GM19438 (cell line): ENCODE data around the gene ERP44.
"Not testable (repeated sequence)": the region's sequence is repeated elsewhere in the genome, so short reads cannot be mapped to it uniquely, and the experiment has no call there.

ENCODE experiments used
- ATAC-seq: cut with Tn5 transposase; IDR thresholded peaks from one replicate; pipeline ENCODE4 v1.9.1; 2021; ENCODE audit warnings: low read depth; ENCODE audit not compliant: unreplicated experiment

ERP44 gene

DNA sequence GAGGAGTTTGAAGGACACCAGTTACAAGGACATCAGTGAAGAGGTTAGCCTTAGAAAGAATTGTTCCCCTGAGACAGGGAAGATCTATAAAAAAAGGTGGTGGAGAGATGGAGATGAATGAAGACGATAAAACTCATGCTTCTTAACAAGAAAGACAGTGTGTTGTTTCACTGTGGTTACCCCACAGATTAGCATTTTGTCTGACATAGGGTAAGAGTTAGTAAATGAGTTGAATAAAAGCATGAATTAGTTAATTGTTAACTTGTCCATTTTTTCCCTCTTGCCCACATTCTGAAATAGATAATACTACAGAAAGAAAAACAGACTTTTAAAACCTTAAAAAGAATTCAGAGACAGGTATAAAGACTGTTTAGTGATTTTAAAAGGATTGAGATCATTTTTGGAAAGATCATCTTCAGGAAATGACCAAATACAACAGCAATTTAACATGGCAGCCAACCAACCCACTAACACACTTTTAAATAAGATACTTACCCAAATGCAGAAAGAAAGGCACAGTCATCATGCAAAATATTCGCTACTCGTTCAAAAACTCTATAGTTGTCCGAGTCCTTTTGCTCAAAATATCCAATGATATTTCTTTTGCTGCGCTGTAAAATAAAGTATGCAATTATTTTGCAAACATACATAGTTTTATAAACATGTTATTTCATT lies 78.5 kb downstream of the ERP44 start:
- ATAC-seq, result no peak

- ATAC-seq, result no peak
Measured at GRCh38 chr9:100019541-100019940, 79.3 kb downstream of the ERP44 start.

DNA sequence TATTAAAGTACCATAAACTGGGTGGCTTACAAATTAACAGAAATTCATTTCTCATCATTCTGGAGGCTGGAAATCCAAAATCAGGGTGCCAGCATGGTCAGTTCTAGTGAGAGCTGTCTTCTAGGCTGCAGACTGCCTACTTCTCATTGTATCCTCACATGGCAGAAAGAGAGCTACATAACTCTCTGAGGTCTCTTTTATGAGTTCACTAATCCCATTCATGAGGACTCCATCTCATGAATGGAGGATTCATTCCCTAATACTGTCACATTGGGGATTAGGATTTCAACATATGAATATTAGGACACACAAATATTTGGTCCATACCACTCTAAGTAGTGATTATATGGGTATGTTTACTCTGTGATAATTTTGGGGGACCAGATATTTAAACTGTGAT lies 84.0 kb downstream of the ERP44 start:
- ATAC-seq, result no peak

DNA sequence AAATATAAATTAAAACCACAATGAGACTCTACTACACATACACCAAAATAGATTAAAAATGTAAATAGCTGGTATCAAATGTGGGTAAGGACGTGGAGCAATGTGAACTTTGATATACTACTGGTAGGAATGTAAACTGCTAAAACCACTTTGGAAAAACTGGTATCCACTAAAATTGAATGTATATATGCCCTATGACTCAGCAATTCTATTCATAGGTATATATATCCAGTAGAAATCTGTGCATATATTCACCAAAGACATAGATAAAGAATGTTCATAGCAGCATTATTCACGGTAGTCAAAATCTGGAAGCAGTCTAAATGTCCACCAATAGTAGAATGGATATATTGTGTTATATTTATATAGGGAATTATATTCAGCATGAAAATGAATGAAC lies 85.2 kb downstream of the ERP44 start:
- no peak for ATAC-seq

- no peak for ATAC-seq
Measured at GRCh38 chr9:100012279-100012678, 86.5 kb downstream of the ERP44 start.

GRCh38 chr9:100011062-100011681 lies 87.6 kb downstream of the ERP44 start:
- ATAC-seq, result no peak

DNA sequence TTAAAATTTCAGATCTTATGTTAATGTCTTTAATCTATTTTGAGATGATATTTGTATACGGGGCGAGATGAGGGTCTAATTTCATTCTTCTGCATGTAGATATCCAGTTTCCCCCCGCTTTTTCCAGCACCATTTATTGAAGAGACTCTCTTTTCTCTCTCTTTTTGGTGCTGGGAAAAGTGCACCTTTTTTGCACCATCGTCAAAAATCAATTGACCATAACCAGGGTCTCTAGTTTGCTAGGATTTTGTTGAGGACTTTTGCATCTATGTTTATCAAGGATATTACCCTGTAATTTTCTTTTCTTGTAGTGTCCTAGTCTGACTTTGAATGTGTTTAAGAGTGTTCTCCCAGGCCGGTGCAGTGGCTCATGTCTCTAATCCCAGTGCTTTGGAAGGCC lies 99.0 kb downstream of the ERP44 start:
- ATAC-seq, result no peak

- ATAC-seq, result no peak
Measured at GRCh38 chr9:99998866-99999265, 99.9 kb downstream of the ERP44 start.

DNA sequence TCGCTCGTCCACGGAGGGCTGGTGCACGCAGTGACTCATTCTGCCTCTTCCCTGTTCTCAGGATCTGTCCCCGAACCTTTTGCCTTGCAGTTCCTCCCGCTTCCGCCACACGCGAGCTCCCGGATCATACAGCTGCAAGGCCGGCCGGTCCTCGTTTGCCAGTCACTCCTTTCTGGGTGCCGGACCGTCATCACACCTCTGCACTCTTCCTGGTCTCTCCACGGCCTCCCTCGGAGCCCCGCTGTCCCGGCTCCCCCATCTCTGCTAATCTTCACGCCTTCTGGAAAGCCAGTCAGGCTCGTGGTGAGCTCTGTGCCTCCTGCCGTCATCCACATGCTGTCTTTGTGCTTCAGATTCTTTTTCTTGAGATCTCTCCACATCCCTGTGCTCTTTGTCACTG lies 100.5 kb downstream of the ERP44 start:
- ATAC-seq, result no peak

GRCh38 chr9:99990508-99990907 lies 108.3 kb downstream of the ERP44 start:
- ATAC-seq, result not testable (repeated sequence)

DNA sequence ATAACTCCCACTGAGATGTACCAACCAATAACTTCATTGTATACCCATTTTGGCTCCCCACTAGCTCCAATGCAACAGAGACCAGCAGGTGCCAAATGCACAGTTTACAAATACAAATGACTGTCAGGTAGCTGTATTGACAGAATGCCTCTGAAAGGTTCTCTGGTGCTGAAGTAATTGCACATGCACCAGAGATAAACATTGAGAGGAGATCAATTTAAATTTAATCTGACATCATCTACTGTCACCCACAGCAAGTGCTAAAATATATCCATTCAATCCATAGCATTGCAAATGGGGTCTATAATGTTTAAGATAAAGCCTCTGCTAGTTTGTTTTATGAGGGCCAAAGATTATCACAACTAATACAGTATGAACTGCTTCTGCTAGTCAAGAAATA lies 112.2 kb downstream of the ERP44 start:
- no peak for ATAC-seq

DNA sequence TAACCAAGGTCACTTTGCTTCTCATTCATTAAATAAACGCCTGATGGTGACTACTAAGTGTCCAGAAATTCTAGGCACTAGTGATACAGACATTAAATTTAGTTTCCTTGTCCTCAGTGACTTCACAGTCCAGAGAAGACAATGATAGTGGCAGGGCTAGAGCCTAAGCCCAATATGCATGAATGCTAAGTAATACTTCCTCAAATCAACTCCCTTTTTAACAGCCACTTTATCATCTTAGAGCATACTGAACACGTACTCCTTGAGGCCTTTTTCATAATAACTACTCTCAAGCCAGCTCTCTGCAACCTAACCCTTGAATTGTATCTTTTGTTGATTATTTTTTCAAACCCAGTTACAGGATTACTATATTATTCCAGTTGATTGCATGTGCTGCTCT lies 118.2 kb downstream of the ERP44 start:
- ATAC-seq, result no peak

DNA sequence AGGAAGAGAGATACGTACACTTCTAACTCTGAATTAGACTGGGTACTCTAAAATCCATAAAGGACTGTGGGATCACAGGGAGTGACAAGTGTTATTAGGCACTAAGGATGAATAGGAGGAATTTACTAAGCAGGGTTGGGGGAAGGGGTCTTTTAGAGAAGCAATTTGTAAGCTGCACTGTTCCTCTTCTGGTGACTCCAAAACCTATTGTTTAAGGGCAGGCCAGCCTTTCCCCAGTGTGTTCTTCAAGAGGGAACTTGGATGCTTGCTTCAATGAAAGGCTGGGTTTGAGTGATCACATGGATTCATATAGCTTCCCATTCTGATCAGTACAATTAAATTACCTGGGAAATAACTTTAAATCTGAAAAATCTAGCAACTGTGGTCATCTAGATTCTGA lies 120.6 kb downstream of the ERP44 start:
- ATAC-seq, result no peak

- ATAC-seq, result no peak
Measured at GRCh38 chr9:99977033-99977792, 121.6 kb downstream of the ERP44 start.

DNA sequence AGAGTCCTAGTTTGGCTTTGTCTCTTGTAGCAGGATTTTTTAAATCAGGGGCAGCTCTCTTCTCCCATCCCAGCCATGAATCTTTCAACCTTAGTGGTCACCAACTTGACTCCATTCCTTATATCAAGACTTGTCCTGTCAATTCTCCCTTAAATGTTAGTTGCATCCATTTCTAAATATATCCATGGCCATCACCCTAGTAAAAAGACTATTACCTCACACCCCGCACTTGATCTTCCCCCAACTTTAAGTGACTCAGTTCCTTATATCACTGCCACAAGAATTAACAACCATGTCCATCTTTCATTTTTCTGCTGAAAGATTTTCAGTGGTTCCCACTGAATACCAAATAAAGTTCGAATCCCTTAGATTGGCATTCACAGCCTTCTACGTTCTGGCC lies 125.3 kb downstream of the ERP44 start:
- no peak for ATAC-seq

DNA sequence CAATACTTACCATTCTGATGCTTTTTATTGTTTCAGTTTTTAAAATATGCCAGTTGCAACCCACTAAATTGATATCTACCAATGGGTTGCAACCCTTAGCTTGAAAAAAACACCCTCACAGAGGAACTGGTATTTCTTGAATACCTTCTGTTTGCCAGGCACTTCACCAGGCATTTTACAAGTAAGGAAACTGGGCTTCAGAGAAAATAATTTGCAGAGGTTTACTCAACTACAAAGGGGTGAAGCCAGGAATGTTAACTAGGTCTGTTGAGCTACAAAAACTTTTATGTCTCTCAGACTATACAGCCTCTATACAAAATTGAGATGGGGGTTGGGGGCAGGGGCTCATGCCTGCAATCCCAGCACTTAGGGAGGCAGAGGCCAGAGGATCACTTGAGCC lies 127.4 kb downstream of the ERP44 start:
- no peak for ATAC-seq

DNA sequence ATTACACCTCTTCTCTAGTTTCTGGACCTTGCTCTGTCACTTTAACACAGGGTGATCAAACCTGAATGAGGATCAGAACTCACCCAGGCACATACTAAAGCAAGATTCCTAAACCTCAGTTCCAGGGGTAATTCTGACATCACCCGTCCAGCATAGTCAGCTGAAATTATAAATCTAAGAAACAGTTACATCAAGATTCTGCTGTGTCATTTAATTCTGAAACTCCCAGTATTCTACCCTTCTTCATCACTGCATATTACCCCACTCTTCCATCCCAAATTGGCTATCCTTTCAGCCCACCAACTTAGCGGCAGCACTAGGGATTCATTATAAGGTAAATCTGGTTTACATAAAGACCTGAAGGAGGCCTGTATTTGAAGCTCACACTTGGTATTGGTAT lies 128.3 kb downstream of the ERP44 start:
- ATAC-seq, result no peak

DNA sequence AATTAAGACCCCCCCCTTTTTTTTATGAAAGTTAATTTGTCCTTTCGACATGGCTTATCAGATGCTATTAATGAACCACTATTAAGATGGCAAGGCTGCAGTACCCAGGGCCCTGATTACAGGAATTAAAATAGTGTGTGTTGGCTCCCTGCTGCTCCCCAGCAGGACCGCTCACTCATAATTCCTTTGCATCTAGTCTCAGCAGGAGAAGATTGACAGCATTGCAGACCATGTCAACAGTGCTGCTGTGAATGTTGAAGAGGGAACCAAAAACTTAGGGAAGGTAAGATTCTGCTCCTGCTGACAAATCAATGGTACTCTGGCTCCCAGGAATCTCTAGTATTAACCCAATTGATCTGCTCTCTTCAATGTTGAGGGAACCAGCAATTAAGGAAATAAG lies 131.3 kb downstream of the ERP44 start:
- ATAC-seq, result no peak

GRCh38 chr9:99966716-99967115 lies 132.1 kb downstream of the ERP44 start:
- ATAC-seq, result no peak

DNA sequence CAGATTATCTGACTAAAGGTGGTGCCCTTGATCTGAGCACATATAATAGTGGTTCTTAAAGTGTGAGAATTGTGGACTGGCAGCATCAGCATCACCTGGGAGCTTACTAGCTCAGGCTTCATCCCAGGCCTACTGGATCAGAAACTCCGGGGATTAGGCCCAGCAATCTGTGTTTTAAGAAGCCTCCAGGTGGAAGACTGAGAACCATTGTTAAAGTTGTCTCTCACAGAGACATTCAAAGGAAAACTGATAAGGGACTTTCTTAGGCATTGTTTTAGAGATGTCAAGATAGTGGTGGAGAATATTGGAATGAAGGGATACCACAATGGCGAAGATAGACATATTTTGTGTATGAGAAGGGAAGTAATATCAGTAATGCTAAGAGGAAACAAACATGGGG lies 132.8 kb downstream of the ERP44 start:
- no peak for ATAC-seq

- ATAC-seq, result no peak
Measured at GRCh38 chr9:99964336-99964735, 134.5 kb downstream of the ERP44 start.

GRCh38 chr9:99962680-99963261 lies 136.0 kb downstream of the ERP44 start:
- no peak for ATAC-seq
